H1 (cell line): ENCODE measurements around the gene SHROOM2. TPM values are rescaled to one million over a fixed set of nuclear protein-coding genes. Genes with fewer than 3 reads are reported as not detected.

Source experiments
- CTCF ChIA-PET: fragments of 300-600 bp; sonication (Branson Sonifier 250); formaldehyde crosslinking; loops from one replicate; lab custom pipeline; 2021; ENCODE audit not compliant: partially characterized antibody; lab: Charles Lee
- POLR2A ChIA-PET: fragments of 300-600 bp; sonication (Branson Sonifier 250); formaldehyde crosslinking; loops from one replicate; lab custom pipeline; 2021; ENCODE audit warnings: inconsistent platforms; ENCODE audit not compliant: partially characterized antibody; lab: Charles Lee
- DNase-seq, 2 experiments: peaks; one replicate each; pipeline versions ENCODE4 v3.0.0 to v3.0.0-alpha.2; 2010 to 2022; ENCODE audit warnings: low spot score in 2 of 2, low read depth in 1 of 2, mixed read lengths in 1 of 2
- FAIRE-seq: peaks from 2 replicates; lab custom pipeline; 2011; peaks lifted over from hg19 to GRCh38; lab: Jason Lieb, UNC
- H2AFZ ChIP-seq: 2 replicates; pipeline ENCODE4 v1.8.1; 2012; ENCODE audit warnings: low read length, inconsistent platforms
- H2AK5ac ChIP-seq: 2 replicates; pipeline ENCODE4 v1.6.1; 2013; ENCODE audit warnings: low read depth, low read length
- H2BK120ac ChIP-seq: replicated peaks from 2 replicates; pipeline ENCODE3; 2013; ENCODE audit warnings: low read depth, low read length, inconsistent platforms
- H2BK12ac ChIP-seq: 2 replicates; pipeline ENCODE4 v1.6.1; 2013; ENCODE audit warnings: low read depth, low read length
- H2BK15ac ChIP-seq: 2 replicates; pipeline ENCODE4 v1.6.1; 2013; ENCODE audit warnings: low read length
- H2BK20ac ChIP-seq: 2 replicates; pipeline ENCODE4 v1.6.1; 2013; ENCODE audit warnings: low read length
- H2BK5ac ChIP-seq: 2 replicates; pipeline ENCODE4 v1.6.1; 2013; ENCODE audit warnings: low read depth, low read length
- H3K14ac ChIP-seq: 2 replicates; pipeline ENCODE4 v1.6.1; 2013; ENCODE audit warnings: inconsistent platforms; ENCODE audit not compliant: insufficient read length
- H3K18ac ChIP-seq: 2 replicates; pipeline ENCODE4 v1.6.1; 2013; ENCODE audit warnings: low read length; ENCODE audit errors: extremely low read depth
- H3K23ac ChIP-seq: 2 replicates; pipeline ENCODE4 v1.6.1; 2013; ENCODE audit warnings: inconsistent platforms; ENCODE audit not compliant: insufficient read length
- H3K23me2 ChIP-seq: 2 replicates; pipeline ENCODE4 v1.6.1; 2013; ENCODE audit warnings: low read depth, low read length
- H3K27ac ChIP-seq: 2 replicates; pipeline ENCODE4 v1.6.1; 2011; ENCODE audit warnings: low read depth, low read length, inconsistent platforms
- H3K27me3 ChIP-seq, 4 experiments: replicated peaks in 1 of 4; 1 replicate in 1 of 4; 2 replicates in 3 of 4; pipeline versions ENCODE4 v1.6.1 to v1.8.1; 2011 to 2013; ENCODE audit warnings: low read length in 3 of 4, mild to moderate bottlenecking in 3 of 4, inconsistent platforms in 2 of 4, mixed read lengths in 2 of 4, moderate library complexity in 1 of 4; ENCODE audit not compliant: control insufficient read depth in 3 of 4, insufficient read depth in 3 of 4; ENCODE audit errors: extremely low read depth in 1 of 4
- H3K36me3 ChIP-seq, 4 experiments: 2 replicates each; pipeline versions ENCODE4 v1.6.1 to v1.8.1; 2011 to 2013; ENCODE audit warnings: mild to moderate bottlenecking in 4 of 4, low read length in 3 of 4, moderate library complexity in 2 of 4, control low read depth in 1 of 4, inconsistent platforms in 1 of 4; ENCODE audit not compliant: insufficient read depth in 4 of 4, control insufficient read depth in 2 of 4
- H3K4ac ChIP-seq: replicated peaks from 2 replicates; pipeline ENCODE3; 2013; ENCODE audit warnings: low read length, low read depth, mixed read lengths, inconsistent platforms; ENCODE audit not compliant: insufficient read length
- H3K4me1 ChIP-seq, 4 experiments: replicated peaks in 1 of 4; 1 replicate in 1 of 4; 2 replicates in 3 of 4; pipeline versions ENCODE4 v1.6.1 to v1.8.1; 2011 to 2013; ENCODE audit warnings: low read length in 3 of 4, inconsistent platforms in 2 of 4, mixed read lengths in 1 of 4; ENCODE audit not compliant: insufficient read depth in 4 of 4, control insufficient read depth in 3 of 4
- H3K4me2 ChIP-seq, 2 experiments: 2 replicates each; pipeline versions ENCODE4 v1.6.1 to v1.8.1; 2011 to 2013; ENCODE audit warnings: low read depth in 2 of 2, low read length in 2 of 2, control low read depth in 1 of 2, inconsistent platforms in 1 of 2, mild to moderate bottlenecking in 1 of 2; ENCODE audit not compliant: insufficient read depth in 1 of 2
- H3K4me3 ChIP-seq, 4 experiments: fragments of 200-600, 300-600 bp in 1 of 4; sonication (generic), shearing (Covaris generic), sonication (Bioruptor Twin) in 1 of 4; 2 replicates each; pipeline versions ENCODE4 v1.5.1 to v1.8.1; 2011 to 2016; ENCODE audit warnings: low read length in 4 of 4, low read depth in 3 of 4, control low read depth in 2 of 4, inconsistent platforms in 2 of 4, mild to moderate bottlenecking in 2 of 4, mixed read lengths in 1 of 4, moderate library complexity in 1 of 4; ENCODE audit not compliant: insufficient read depth in 2 of 4; ENCODE audit errors: extremely low read depth in 1 of 4
- H3K56ac ChIP-seq: replicated peaks from 2 replicates; pipeline ENCODE3; 2013; ENCODE audit warnings: low read depth, mild to moderate bottlenecking, mixed read lengths, low read length, inconsistent platforms; ENCODE audit not compliant: insufficient read length
- H3K79me1 ChIP-seq: 2 replicates; pipeline ENCODE4 v1.6.1; 2013; ENCODE audit warnings: low read depth, low read length, control low read depth
- H3K79me2 ChIP-seq, 2 experiments: 2 replicates each; pipeline versions ENCODE4 v1.6.1 to v1.8.1; 2012 to 2013; ENCODE audit warnings: low read length in 2 of 2, mild to moderate bottlenecking in 2 of 2, inconsistent platforms in 1 of 2; ENCODE audit not compliant: insufficient read depth in 2 of 2, control insufficient read depth in 1 of 2
- H3K9ac ChIP-seq, 4 experiments: replicated peaks in 1 of 4; 1 replicate in 1 of 4; 2 replicates in 3 of 4; pipeline versions ENCODE4 v1.6.1 to v1.8.1; 2011 to 2013; ENCODE audit warnings: low read depth in 3 of 4, low read length in 3 of 4, control low read depth in 2 of 4, mild to moderate bottlenecking in 2 of 4, moderate library complexity in 2 of 4, inconsistent platforms in 1 of 4; ENCODE audit errors: extremely low read depth in 1 of 4
- H3K9me3 ChIP-seq, 2 experiments: 2 replicates each; pipeline versions ENCODE4 v1.6.1 to v1.8.1; 2012 to 2013; ENCODE audit warnings: mild to moderate bottlenecking in 2 of 2, moderate library complexity in 2 of 2, control low read depth in 1 of 2, inconsistent platforms in 1 of 2, low read depth in 1 of 2, low read length in 1 of 2, mixed read lengths in 1 of 2; ENCODE audit not compliant: insufficient read depth in 2 of 2
- H4K20me1 ChIP-seq, 2 experiments: replicated peaks in 1 of 2; 2 replicates each; pipeline versions ENCODE3 to v1.8.1; 2011 to 2013; ENCODE audit warnings: inconsistent platforms in 2 of 2, low read length in 2 of 2, mild to moderate bottlenecking in 1 of 2; ENCODE audit not compliant: insufficient read depth in 2 of 2, control insufficient read depth in 1 of 2
- H4K5ac ChIP-seq: 2 replicates; pipeline ENCODE4 v1.6.1; 2013; ENCODE audit warnings: low read length, low read depth, mixed read lengths, inconsistent platforms; ENCODE audit not compliant: insufficient read length
- H4K8ac ChIP-seq: 2 replicates; pipeline ENCODE4 v1.8.0; 2013; ENCODE audit warnings: mild to moderate bottlenecking, moderate library complexity, low read length, inconsistent platforms; ENCODE audit not compliant: insufficient read depth; ENCODE audit errors: extremely low read depth
- H4K91ac ChIP-seq: replicated peaks from 2 replicates; pipeline ENCODE3; 2013; ENCODE audit warnings: low read length, mixed read lengths, inconsistent platforms; ENCODE audit not compliant: insufficient read length
- CHD2 ChIP-seq: IDR thresholded peaks from 2 replicates; pipeline ENCODE4 v1.6.1; 2012; ENCODE audit warnings: low read length, improper control_type of control experiment
- GTF2F1 ChIP-seq: IDR thresholded peaks from 2 replicates; pipeline ENCODE4 v1.6.1; 2012; ENCODE audit warnings: low read depth, low read length, improper control_type of control experiment, borderline replicate concordance
- RAD21 ChIP-seq, 2 experiments: IDR thresholded peaks in 1 of 2; conservative IDR thresholded peaks in 1 of 2; 2 replicates each; pipeline ENCODE4 v1.6.1; 2011; ENCODE audit warnings: low read depth in 2 of 2, low read length in 2 of 2, improper control_type of control experiment in 1 of 2, inconsistent platforms in 1 of 2, mild to moderate bottlenecking in 1 of 2, moderate library complexity in 1 of 2
- RBBP5 ChIP-seq: IDR thresholded peaks from 2 replicates; pipeline ENCODE4 v1.7.1; 2012; ENCODE audit warnings: low read depth, mild to moderate bottlenecking, inconsistent platforms, low read length, moderate library complexity, borderline replicate concordance
- SP1 ChIP-seq: IDR thresholded peaks from 2 replicates; pipeline ENCODE4 v1.6.1; 2011; ENCODE audit warnings: low read depth, low read length
- SRF ChIP-seq: IDR thresholded peaks from 2 replicates; pipeline ENCODE4 v1.6.1; 2011; ENCODE audit warnings: mild to moderate bottlenecking, low read depth, low read length, moderate library complexity
- TAF1 ChIP-seq: IDR thresholded peaks from 2 replicates; pipeline ENCODE4 v1.6.1; 2011; ENCODE audit warnings: mild to moderate bottlenecking, low read depth, low read length
- YY1 ChIP-seq: IDR thresholded peaks from 2 replicates; pipeline ENCODE4 v1.6.1; 2011; ENCODE audit warnings: low read depth, mild to moderate bottlenecking, low read length
- WGBS, 2 experiments: shearing (Covaris generic) in 1 of 2; methylation state at CpG; one replicate each; pipeline versions ENCODE4 v1.1.6 to v1.1.7; 2013 to 2015; ENCODE audit warnings: low lambda C conversion rate in 2 of 2, mixed read lengths in 2 of 2, inconsistent platforms in 1 of 2, low coverage in 1 of 2, missing lambda C conversion rate in 1 of 2; ENCODE audit not compliant: insufficient replicate concordance in 2 of 2, insufficient coverage in 1 of 2, insufficient read length in 1 of 2; ENCODE audit errors: extremely low coverage in 1 of 2, missing lambda C conversion rate in 1 of 2; 5-methylcytosine and 5-hydroxymethylcytosine counted together
- polyA plus RNA-seq, 7 experiments: library from polyadenylated mRNA; depleted of rRNA in 3 of 7; stranded (reverse) in 5 of 7; unstranded in 2 of 7; fragments of >200 nt in 5 of 7; fragments of 200-250 nt in 2 of 7; gene quantifications; 1 replicate in 5 of 7; 2 replicates in 1 of 7; 4 replicates in 1 of 7; pipeline versions ENCODE4 v1.2.1 to v1.2.3, GENCODE V29; 2011 to 2013; ENCODE audit warnings: missing spikeins in 2 of 7, mixed read lengths in 2 of 7
- total RNA-seq: library from RNA; stranded (reverse); fragmentation: NEBNext Ultra II Directional; extraction: Animal tissue kit (Norgen Biotek cat#: 25700); gene quantifications from 2 replicates; pipeline ENCODE4 v1.2.1, GENCODE V29; 2021
- TF ChIP-seq, protein P1 (sequence below), 3 experiments: IDR thresholded peaks; 1 replicate in 2 of 3; 2 replicates in 1 of 3; pipeline versions ENCODE4 v1.5.1 to v1.6.1; 2011; ENCODE audit warnings: low read length in 3 of 3, mild to moderate bottlenecking in 3 of 3, inconsistent platforms in 2 of 3, low read depth in 1 of 3, moderate library complexity in 1 of 3; ENCODE audit not compliant: insufficient read depth in 1 of 3; ENCODE audit errors: control extremely low read depth in 1 of 3
- TF ChIP-seq, protein P2 (sequence below): IDR thresholded peaks from 2 replicates; pipeline ENCODE4 v1.6.1; 2012; ENCODE audit warnings: inconsistent platforms

SHROOM2 gene
- total and polyA plus RNA-seq, 2 of the 8 experiments (the other 6 are each of a cell fraction or from before 2014, with no cell fraction given): 3.4 to 14.2 TPM

DNA sequence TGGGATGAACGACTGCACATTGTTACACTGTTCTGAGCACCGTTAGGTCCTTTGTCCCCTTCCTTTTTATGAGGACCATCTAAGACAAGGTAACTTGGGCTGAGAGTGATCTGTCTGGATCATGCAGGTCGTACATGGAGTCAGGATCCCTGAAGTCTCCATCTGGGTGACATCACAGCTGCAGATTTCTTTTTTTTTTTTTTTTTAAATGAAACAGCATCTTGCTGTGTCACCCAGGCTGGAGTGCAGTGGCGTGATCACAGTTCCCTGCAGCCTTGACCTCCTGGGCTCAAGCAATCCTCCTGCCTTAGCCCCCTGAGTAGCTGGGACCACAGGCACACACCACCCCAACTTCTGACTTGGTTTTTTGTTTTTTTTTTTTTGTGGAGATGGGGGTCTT, 16.5 kb downstream of the SHROOM2 start:
- no peak overlapping the region for H3K18ac ChIP-seq
- peaks cover 2% of the 10 kb centered on the region in 2 experiments for H4K20me1 ChIP-seq
- 92% methylated on average over 2 of the region's 4 CpGs; no CpG with 5 or more reads in 1 of the 2 experiments for WGBS, 2 experiments
- H3K23me2 ChIP-seq: no peaks in the 10 kb centered on the region
- peaks cover 3 to 9% (median 4%) of the 10 kb centered on the region in 4 experiments; a peak in 6 of 7 replicates for H3K4me1 ChIP-seq
- no peak overlapping the region for H2AK5ac ChIP-seq
- peaks cover 0 to 4% of the 10 kb centered on the region in 2 experiments; a peak in 2 of 4 replicates for H3K9me3 ChIP-seq
- no peak overlapping the region for H3K56ac ChIP-seq
- H2BK15ac ChIP-seq: no peak overlapping the region
- H3K27me3 ChIP-seq: no peaks in the 10 kb centered on the region
- H4K5ac ChIP-seq: no peak overlapping the region
- FAIRE-seq (no peak), DNase-seq (no peak)
- no peak overlapping the region for H2BK12ac ChIP-seq
- no peak overlapping the region for H3K4me3 ChIP-seq
- H3K36me3 ChIP-seq: peaks cover 0 to 5% (median 0%) of the 10 kb centered on the region in 4 experiments; a peak in 2 of 8 replicates
- H2AFZ ChIP-seq: no peak overlapping the region
- H3K23ac ChIP-seq: no peak overlapping the region
- no peak overlapping the region for H4K91ac ChIP-seq
- H3K14ac ChIP-seq: no peak overlapping the region
- H2BK5ac ChIP-seq: no peak overlapping the region
- no peak overlapping the region for H2BK20ac ChIP-seq
- H4K8ac ChIP-seq: no peak overlapping the region
- POLR2A ChIA-PET: no interaction called here
- CTCF ChIA-PET: interaction anchor here (0.8 kb wide), 1 partner anchor 12 kb away, joined by 3 read pairs; no protein-coding TSS in a partner anchor
- no peak overlapping the region for H3K4ac ChIP-seq
- peaks cover 2% of the 10 kb centered on the region; the same call in 1 of the 2 replicates for H3K79me1 ChIP-seq
- no peak overlapping the region for H3K4me2 ChIP-seq
- no peak overlapping the region for H3K9ac ChIP-seq
- H3K79me2 ChIP-seq: peaks cover 0 to 47% of the 10 kb centered on the region in 2 experiments; a peak in 2 of 4 replicates
- no peak overlapping the region for H2BK120ac ChIP-seq
- no peak overlapping the region for H3K27ac ChIP-seq
- TF ChIP-seq, protein P1, sequence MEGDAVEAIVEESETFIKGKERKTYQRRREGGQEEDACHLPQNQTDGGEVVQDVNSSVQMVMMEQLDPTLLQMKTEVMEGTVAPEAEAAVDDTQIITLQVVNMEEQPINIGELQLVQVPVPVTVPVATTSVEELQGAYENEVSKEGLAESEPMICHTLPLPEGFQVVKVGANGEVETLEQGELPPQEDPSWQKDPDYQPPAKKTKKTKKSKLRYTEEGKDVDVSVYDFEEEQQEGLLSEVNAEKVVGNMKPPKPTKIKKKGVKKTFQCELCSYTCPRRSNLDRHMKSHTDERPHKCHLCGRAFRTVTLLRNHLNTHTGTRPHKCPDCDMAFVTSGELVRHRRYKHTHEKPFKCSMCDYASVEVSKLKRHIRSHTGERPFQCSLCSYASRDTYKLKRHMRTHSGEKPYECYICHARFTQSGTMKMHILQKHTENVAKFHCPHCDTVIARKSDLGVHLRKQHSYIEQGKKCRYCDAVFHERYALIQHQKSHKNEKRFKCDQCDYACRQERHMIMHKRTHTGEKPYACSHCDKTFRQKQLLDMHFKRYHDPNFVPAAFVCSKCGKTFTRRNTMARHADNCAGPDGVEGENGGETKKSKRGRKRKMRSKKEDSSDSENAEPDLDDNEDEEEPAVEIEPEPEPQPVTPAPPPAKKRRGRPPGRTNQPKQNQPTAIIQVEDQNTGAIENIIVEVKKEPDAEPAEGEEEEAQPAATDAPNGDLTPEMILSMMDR (IDR thresholded peaks at IDR 0.05; ENCODE audit: control extremely low read depth in 1 of 3, insufficient read depth in 1 of 3, low read depth in 1 of 3, low read length in 3 of 3): no peak
- TF ChIP-seq SRF: no peak
- TF ChIP-seq CHD2: no peak
- no peak for TF ChIP-seq YY1
- no peak for TF ChIP-seq GTF2F1
- TF ChIP-seq, protein P2, sequence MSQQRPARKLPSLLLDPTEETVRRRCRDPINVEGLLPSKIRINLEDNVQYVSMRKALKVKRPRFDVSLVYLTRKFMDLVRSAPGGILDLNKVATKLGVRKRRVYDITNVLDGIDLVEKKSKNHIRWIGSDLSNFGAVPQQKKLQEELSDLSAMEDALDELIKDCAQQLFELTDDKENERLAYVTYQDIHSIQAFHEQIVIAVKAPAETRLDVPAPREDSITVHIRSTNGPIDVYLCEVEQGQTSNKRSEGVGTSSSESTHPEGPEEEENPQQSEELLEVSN: no peak
- no peak for TF ChIP-seq RBBP5
- TF ChIP-seq TAF1: no peak
- TF ChIP-seq SP1: no peak
- no peak for TF ChIP-seq RAD21 (IDR thresholded peaks at IDR 0.05 in 1 of 2, conservative IDR thresholded peaks at IDR 0.05 in 1 of 2; ENCODE audit: low read depth in 2 of 2, low read length in 2 of 2)
